ENCODE results near the gene CAPN8. TPM values are rescaled to one million over a fixed set of nuclear protein-coding genes. Genes with fewer than 3 reads are reported as not detected.
"Not testable (repeated sequence)": the region's sequence is repeated elsewhere in the genome, so short reads cannot be mapped to it uniquely, and the experiment has no call there.

The CAPN8 gene
- total and polyA plus RNA-seq, 10 donors, result 0.08 to 0.73 TPM; not detected in 8

DNA sequence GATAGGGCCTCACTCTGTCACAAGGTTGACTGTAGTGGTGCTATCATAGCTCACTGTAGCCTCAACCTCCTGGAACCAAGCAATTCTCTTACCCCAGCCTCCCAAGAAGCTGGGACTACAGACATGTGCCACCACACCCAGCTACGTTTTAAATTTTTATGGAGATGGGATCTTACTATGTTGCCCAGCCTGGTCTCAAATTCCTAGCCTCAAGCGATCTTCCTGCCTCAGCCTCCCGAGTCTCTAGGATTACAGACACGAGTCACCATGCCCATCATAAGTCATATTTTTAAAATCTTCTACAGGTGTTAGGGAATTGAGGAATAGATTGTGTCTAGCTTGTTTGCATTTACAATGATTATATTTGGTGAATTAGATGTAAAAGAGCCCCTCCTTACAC is 145.3 kb downstream of the CAPN8 start:
- intact Hi-C loops (cut with DNase I; ENCODE audit: low total_unique reads), result no loop called here
- 76 to 92% (median 83%) methylated on average over 4 of the region's 4 CpGs for WGBS, 5 donors
- no peak overlapping the region for H3K4me3 ChIP-seq
- no peaks in the 10 kb centered on the region for H3K4me1 ChIP-seq
- H3K36me3 ChIP-seq, result no peaks in the 10 kb centered on the region
- TF ChIP-seq, protein P1, sequence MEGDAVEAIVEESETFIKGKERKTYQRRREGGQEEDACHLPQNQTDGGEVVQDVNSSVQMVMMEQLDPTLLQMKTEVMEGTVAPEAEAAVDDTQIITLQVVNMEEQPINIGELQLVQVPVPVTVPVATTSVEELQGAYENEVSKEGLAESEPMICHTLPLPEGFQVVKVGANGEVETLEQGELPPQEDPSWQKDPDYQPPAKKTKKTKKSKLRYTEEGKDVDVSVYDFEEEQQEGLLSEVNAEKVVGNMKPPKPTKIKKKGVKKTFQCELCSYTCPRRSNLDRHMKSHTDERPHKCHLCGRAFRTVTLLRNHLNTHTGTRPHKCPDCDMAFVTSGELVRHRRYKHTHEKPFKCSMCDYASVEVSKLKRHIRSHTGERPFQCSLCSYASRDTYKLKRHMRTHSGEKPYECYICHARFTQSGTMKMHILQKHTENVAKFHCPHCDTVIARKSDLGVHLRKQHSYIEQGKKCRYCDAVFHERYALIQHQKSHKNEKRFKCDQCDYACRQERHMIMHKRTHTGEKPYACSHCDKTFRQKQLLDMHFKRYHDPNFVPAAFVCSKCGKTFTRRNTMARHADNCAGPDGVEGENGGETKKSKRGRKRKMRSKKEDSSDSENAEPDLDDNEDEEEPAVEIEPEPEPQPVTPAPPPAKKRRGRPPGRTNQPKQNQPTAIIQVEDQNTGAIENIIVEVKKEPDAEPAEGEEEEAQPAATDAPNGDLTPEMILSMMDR (IDR thresholded peaks at IDR 0.05 in 8 of 11, conservative IDR thresholded peaks at IDR 0.05 in 3 of 11), result no peak
- no peak for TF ChIP-seq POLR2A (IDR thresholded peaks at IDR 0.05)
- no peak for TF ChIP-seq POLR2AphosphoS5 (IDR thresholded peaks at IDR 0.05)
- no peak for DNase-seq
- H3K9me3 ChIP-seq, result no peaks in the 10 kb centered on the region
- H3K27ac ChIP-seq, result no peak overlapping the region
- H3K27me3 ChIP-seq (replicated peaks in 1 of 7), result peaks cover 0 to 16% (median 0%) of the 10 kb centered on the region in 7 donors

DNA sequence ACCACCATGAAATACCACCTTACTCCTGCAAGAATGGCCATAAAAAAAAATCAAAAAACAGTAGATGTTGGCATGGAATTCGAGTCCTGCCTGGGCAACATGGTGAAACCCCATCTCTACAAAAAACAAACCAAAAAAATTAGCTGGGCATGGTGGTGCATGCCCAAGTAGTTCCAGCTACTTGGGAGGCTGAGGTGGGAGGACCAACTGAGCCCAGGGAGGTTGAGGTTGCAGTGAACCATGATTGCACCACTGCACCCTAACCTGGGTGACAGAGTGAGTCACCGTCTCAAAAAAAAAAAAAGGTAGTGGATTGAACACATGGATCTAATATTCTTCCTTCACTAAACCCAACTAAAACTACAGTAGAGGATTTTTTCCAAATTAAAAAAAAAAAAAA is 146.4 kb downstream of the CAPN8 start:
- peaks cover 0 to 16% (median 0%) of the 10 kb centered on the region in 7 donors for H3K27me3 ChIP-seq (replicated peaks in 1 of 7)
- H3K4me3 ChIP-seq, result no peak overlapping the region
- TF ChIP-seq POLR2A (IDR thresholded peaks at IDR 0.05) (no peak), POLR2AphosphoS5 (IDR thresholded peaks at IDR 0.05) (no peak)
- TF ChIP-seq, protein P1 (IDR thresholded peaks at IDR 0.05 in 8 of 11, conservative IDR thresholded peaks at IDR 0.05 in 3 of 11), result no peak
- H3K4me1 ChIP-seq, result no peaks in the 10 kb centered on the region
- WGBS, 5 donors, result 85 to 96% (median 93%) methylated on average over 2 of the region's 2 CpGs
- DNase-seq, result no peak
- no peaks in the 10 kb centered on the region for H3K36me3 ChIP-seq
- intact Hi-C loops (cut with DNase I; ENCODE audit: low total_unique reads), result no loop called here
- no peaks in the 10 kb centered on the region for H3K9me3 ChIP-seq
- H3K27ac ChIP-seq, result no peak overlapping the region

DNA sequence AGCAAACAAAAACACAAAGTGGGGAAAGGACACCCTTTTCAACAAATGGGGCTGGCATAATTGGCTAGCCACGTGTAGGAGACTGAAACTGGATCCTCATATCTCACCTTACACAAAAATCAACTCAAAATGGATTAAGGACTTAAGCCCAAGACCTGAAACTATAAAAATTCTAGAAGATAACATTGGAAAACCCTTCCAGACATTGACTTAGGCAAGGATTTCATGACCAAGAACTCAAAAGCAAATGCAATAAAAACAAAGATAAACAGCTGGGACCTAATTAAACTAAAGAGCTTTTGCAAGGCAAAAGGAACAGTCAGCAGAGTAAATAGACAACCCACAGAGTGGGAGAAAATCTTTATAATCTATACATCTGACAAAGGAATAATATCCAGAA is 146.9 kb downstream of the CAPN8 start:
- H3K36me3 ChIP-seq; H3K9me3 ChIP-seq; H3K4me3 ChIP-seq; DNase-seq; intact Hi-C loops (cut with DNase I; ENCODE audit: low total_unique reads); H3K4me1 ChIP-seq; H3K27ac ChIP-seq: not testable (repeated sequence)
- WGBS, 5 donors, result 65 to 90% (median 77%) methylated on average over 1 of the region's 1 CpG
- peaks cover 0 to 16% (median 0%) of the 10 kb centered on the region in 7 donors for H3K27me3 ChIP-seq (replicated peaks in 1 of 7)

DNA sequence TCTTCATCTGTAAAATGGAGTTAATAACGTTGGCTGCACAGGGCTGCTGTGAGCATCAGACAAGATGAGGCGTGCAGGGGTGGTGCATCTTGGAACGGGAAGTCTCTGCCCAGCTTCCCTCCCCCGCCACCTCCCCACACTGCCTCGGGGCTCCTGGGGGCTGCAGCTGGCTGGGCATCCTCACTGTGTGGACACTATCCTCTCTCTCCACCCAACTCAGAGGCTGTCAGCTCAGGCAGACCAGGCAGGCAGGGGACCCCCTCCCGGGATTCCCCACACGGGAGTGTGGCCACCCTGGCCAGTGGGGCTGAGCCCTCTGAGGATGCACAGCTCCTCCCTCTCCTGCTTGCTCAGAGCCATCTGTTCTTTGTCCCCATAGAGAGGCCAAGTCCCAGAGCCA is 149.6 kb downstream of the CAPN8 start:
- TF ChIP-seq, protein P1 (IDR thresholded peaks at IDR 0.05 in 8 of 11, conservative IDR thresholded peaks at IDR 0.05 in 3 of 11), result no peak
- no peak for TF ChIP-seq POLR2A (IDR thresholded peaks at IDR 0.05)
- no peak for TF ChIP-seq POLR2AphosphoS5 (IDR thresholded peaks at IDR 0.05)
- WGBS, 5 donors, result 55 to 78% (median 77%) methylated on average over 7 of the region's 7 CpGs
- no peak for DNase-seq
- Histone ChIP-seq H3K27me3 (replicated peaks in 1 of 7) (peaks cover 0 to 16% (median 0%) of the 10 kb centered on the region in 7 donors), H3K9me3 (peaks cover 0 to 3% (median 0%) of the 10 kb centered on the region in 8 donors), H3K4me1 (no peaks in the 10 kb centered on the region), H3K27ac (no peak overlapping the region), H3K4me3 (no peak overlapping the region), H3K36me3 (no peaks in the 10 kb centered on the region)
- intact Hi-C loops (cut with DNase I; ENCODE audit: low total_unique reads), result no loop called here

DNA sequence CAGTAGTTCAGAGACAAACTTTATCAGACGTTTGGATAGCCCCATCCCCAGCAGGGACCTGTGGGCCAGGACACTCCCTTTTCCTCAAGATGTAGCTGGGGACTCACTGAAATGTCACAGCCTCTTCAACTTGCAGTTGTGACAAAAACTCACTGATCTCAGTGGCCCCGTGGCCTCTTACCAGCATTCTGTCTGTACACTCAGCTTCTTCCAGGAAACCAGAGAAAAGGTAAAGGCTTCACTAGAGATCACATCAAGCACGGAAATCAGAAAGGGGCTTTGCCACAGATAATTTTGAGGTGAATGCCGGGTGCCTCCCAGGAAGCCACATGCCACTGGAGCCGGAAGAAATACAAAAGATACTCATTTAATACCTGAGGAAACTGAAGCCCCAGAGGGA is 150.1 kb downstream of the CAPN8 start:
- 63 to 80% (median 71%) methylated on average over 5 of the region's 5 CpGs for WGBS, 5 donors
- intact Hi-C loops (cut with DNase I; ENCODE audit: low total_unique reads), result no loop called here
- no peak for DNase-seq
- Histone ChIP-seq H3K9me3 (peaks cover 0 to 8% (median 2%) of the 10 kb centered on the region in 8 donors), H3K4me3 (no peak overlapping the region), H3K36me3 (no peaks in the 10 kb centered on the region), H3K27me3 (replicated peaks in 1 of 7) (peaks cover 0 to 16% (median 0%) of the 10 kb centered on the region in 7 donors), H3K4me1 (no peaks in the 10 kb centered on the region), H3K27ac (peak overlapping the region in 2 of 8 donors; percentile 27 to 38)
- no peak for TF ChIP-seq POLR2A (IDR thresholded peaks at IDR 0.05)
- TF ChIP-seq, protein P1 (IDR thresholded peaks at IDR 0.05 in 8 of 11, conservative IDR thresholded peaks at IDR 0.05 in 3 of 11), result no peak
- TF ChIP-seq POLR2AphosphoS5 (IDR thresholded peaks at IDR 0.05), result no peak

Measured in spleen (tissue), 11 donors.